B cell (primary cell): ENCODE measurements around the gene ARFGAP1. TPM values are rescaled to one million over a fixed set of nuclear protein-coding genes. Genes with fewer than 3 reads are reported as not detected.

Experiments
- ATAC-seq: fragments of 200-7000 bp; cut with Tn5 transposase; one replicate; pipeline ENCODE4 v1.10.0; 2021; ENCODE audit warnings: low read depth, mild to moderate bottlenecking, moderate number of reproducible peaks, moderate library complexity
- CTCF ChIA-PET: fragments of 350-600 bp; sonication (Branson Sonifier 250); formaldehyde crosslinking; loops from one replicate; lab custom pipeline; 2021; ENCODE audit warnings: antibody characterized with exemption, inconsistent platforms; lab: Charles Lee
- POLR2A ChIA-PET: fragments of 350-600 bp; sonication (Branson Sonifier 250); formaldehyde crosslinking; loops from one replicate; lab custom pipeline; 2021; ENCODE audit warnings: antibody characterized with exemption; lab: Charles Lee
- DNase-seq: peaks from one replicate; pipeline ENCODE4 v3.0.0; 2013
- H2AFZ ChIP-seq: 2 replicates; pipeline ENCODE4 v1.6.1; 2012; ENCODE audit warnings: mild to moderate bottlenecking, low read depth, low read length; ENCODE audit not compliant: insufficient read depth, poor library complexity, severe bottlenecking
- H3K27ac ChIP-seq, 2 donors: 1 replicate in 1 of 2; 2 replicates in 1 of 2; pipeline ENCODE4 v1.5.1; 2012 to 2013; ENCODE audit warnings: low read length in 2 of 2, mild to moderate bottlenecking in 2 of 2, moderate library complexity in 1 of 2
- H3K27me3 ChIP-seq, 4 experiments: fragments of 200-600 bp in 1 of 4; sonication (generic) in 1 of 4; replicated peaks in 1 of 4; 1 replicate in 2 of 4; 2 replicates in 2 of 4; pipeline versions ENCODE4 v1.6.1 to v1.7.0; 2013 to 2016; ENCODE audit warnings: low read length in 3 of 4, mild to moderate bottlenecking in 2 of 4, mixed read lengths in 1 of 4, moderate library complexity in 1 of 4; ENCODE audit not compliant: insufficient read depth in 4 of 4, control insufficient read depth in 3 of 4; ENCODE audit errors: control extremely low read depth in 1 of 4
- H3K36me3 ChIP-seq, 2 experiments: replicated peaks in 1 of 2; 1 replicate in 1 of 2; 2 replicates in 1 of 2; pipeline versions ENCODE4 v1.6.1 to v1.7.1; 2013; ENCODE audit warnings: low read length in 1 of 2; ENCODE audit not compliant: insufficient read depth in 2 of 2, control insufficient read depth in 1 of 2; ENCODE audit errors: control extremely low read depth in 1 of 2, extremely low read depth in 1 of 2
- H3K4me1 ChIP-seq, 2 donors: fragments of 200-600 bp in 1 of 2; sonication (generic) in 1 of 2; 1 replicate in 1 of 2; 2 replicates in 1 of 2; pipeline versions ENCODE4 v1.5.1 to v1.6.1; 2013 to 2017; ENCODE audit warnings: low read length in 2 of 2; ENCODE audit not compliant: control insufficient read depth in 2 of 2, insufficient read depth in 2 of 2
- H3K4me2 ChIP-seq: replicated peaks from 2 replicates; pipeline ENCODE3; 2012; ENCODE audit warnings: mild to moderate bottlenecking, low read depth, low read length; ENCODE audit not compliant: poor library complexity, severe bottlenecking
- H3K4me3 ChIP-seq, 5 experiments: fragments of 200-600 bp in 1 of 5; sonication (generic) in 1 of 5; 1 replicate in 3 of 5; 2 replicates in 2 of 5; pipeline versions ENCODE4 v1.5.1 to v1.7.0; 2011 to 2016; ENCODE audit warnings: low read length in 4 of 5, mild to moderate bottlenecking in 4 of 5, low read depth in 2 of 5, control low read depth in 1 of 5, moderate library complexity in 1 of 5; ENCODE audit not compliant: insufficient read depth in 1 of 5; ENCODE audit errors: control extremely low read depth in 1 of 5, extremely low read depth in 1 of 5
- H3K79me2 ChIP-seq: fragments of 200-600 bp; sonication (generic); one replicate; pipeline ENCODE4 v1.6.0; 2016; ENCODE audit warnings: low read length; ENCODE audit not compliant: control insufficient read depth, insufficient read depth
- H3K9ac ChIP-seq: fragments of 200-600 bp; sonication (generic); 2 replicates; pipeline ENCODE4 v1.6.1; 2017; ENCODE audit warnings: mild to moderate bottlenecking, low read length, moderate library complexity
- H3K9me3 ChIP-seq, 3 donors: one replicate each; pipeline versions ENCODE4 v1.6.1 to v1.7.1; 2013; ENCODE audit warnings: low read length in 2 of 3; ENCODE audit not compliant: control insufficient read depth in 2 of 3, insufficient read depth in 1 of 3; ENCODE audit errors: control extremely low read depth in 1 of 3
- H4K20me1 ChIP-seq: 2 replicates; pipeline ENCODE4 v1.6.0; 2012; ENCODE audit warnings: mild to moderate bottlenecking, low read length; ENCODE audit not compliant: insufficient read depth, control insufficient read depth, poor library complexity, severe bottlenecking
- H3K27ac Mint-ChIP-seq: one replicate; pipeline ENCODE4 v1.8.0; 2021; ENCODE audit warnings: mixed read lengths
- H3K27me3 Mint-ChIP-seq: one replicate; pipeline ENCODE4 v1.8.0; 2021; ENCODE audit warnings: mixed read lengths
- H3K4me1 Mint-ChIP-seq: one replicate; pipeline ENCODE4 v1.8.0; 2021; ENCODE audit warnings: mixed read lengths
- H3K4me3 Mint-ChIP-seq: one replicate; pipeline ENCODE4 v1.8.0; 2021; ENCODE audit warnings: mixed read lengths
- H3K9me3 Mint-ChIP-seq: one replicate; pipeline ENCODE4 v1.8.0; 2022; ENCODE audit warnings: mixed read lengths; ENCODE audit not compliant: insufficient read depth
- CTCF ChIP-seq: fragments of 200-600 bp; IDR thresholded peaks from one replicate; pipeline ENCODE4 v1.8.0; 2022; ENCODE audit warnings: antibody characterized with exemption, mild to moderate bottlenecking
- EZH2 ChIP-seq: IDR thresholded peaks from 2 replicates; pipeline ENCODE4 v1.6.1; 2012; ENCODE audit warnings: borderline replicate concordance, low read depth, mild to moderate bottlenecking, moderate library complexity, low read length; ENCODE audit not compliant: insufficient read depth, poor library complexity, severe bottlenecking
- WGBS: methylation state at CpG from one replicate; pipeline ENCODE4 v1.1.5; 2013; ENCODE audit warnings: missing lambda C conversion rate; ENCODE audit not compliant: insufficient coverage; 5-methylcytosine and 5-hydroxymethylcytosine counted together
- intact Hi-C: fragments of 100-400 bp; cut with micrococcal nuclease; formaldehyde crosslinking; loops from one replicate; pipeline ENCODE4 v1.10.0; 2022
- polyA plus RNA-seq: library from polyadenylated mRNA; depleted of rRNA; stranded (reverse); fragments of >200 nt; gene quantifications from 2 replicates; pipeline ENCODE4 v1.2.3, GENCODE V29; 2012
- total RNA-seq, 2 donors: library from RNA; stranded (reverse); fragments of 120-200 nt in 1 of 2; gene quantifications; 1 replicate in 1 of 2; 2 replicates in 1 of 2; pipeline versions ENCODE4 v1.2.3 to v1.2.4, GENCODE V29; 2013 to 2022

Gene ARFGAP1
- total and polyA plus RNA-seq, 2 donors (not counting 1 experiment from before 2014, with no cell fraction given) = 83.2 to 99.4 TPM

GRCh38 chr20:63316502-63316921 lies 43.9 kb downstream of the ARFGAP1 start:
- Histone ChIP-seq H2AFZ (no peak overlapping the region), H3K9me3 (no peaks in the 10 kb centered on the region), H3K79me2 (no peaks in the 10 kb centered on the region), H3K4me2 (no peak overlapping the region), H3K9ac (no peak overlapping the region), H4K20me1 (no peaks in the 10 kb centered on the region), H3K36me3 (no peaks in the 10 kb centered on the region), H3K27me3 (peaks cover 0 to 4% (median 0%) of the 10 kb centered on the region in 4 experiments), H3K27ac (no peak overlapping the region), H3K4me3 (no peak overlapping the region), H3K4me1 (no peaks in the 10 kb centered on the region)
- ChIA-PET CTCF (interaction anchor here (1.3 kb wide), 1 partner anchor 65 kb away, joined by 3 read pairs; no protein-coding TSS in a partner anchor), POLR2A (no interaction called here)
- Mint-ChIP-seq H3K27me3 (no peaks in the 10 kb centered on the region), H3K4me3 (no peak overlapping the region), H3K9me3 (no peaks in the 10 kb centered on the region), H3K27ac (no peak overlapping the region), H3K4me1 (no peaks in the 10 kb centered on the region)
- no peak for TF ChIP-seq CTCF
- no peak for ATAC-seq
- intact Hi-C loops = no loop called here
- 83% methylated on average over 7 of the region's 14 CpGs for WGBS
- DNase-seq = no peak

GRCh38 chr20:63317061-63317460 lies 44.4 kb downstream of the ARFGAP1 start:
- WGBS = no CpG with 5 or more reads among the region's 6 CpGs
- H3K27ac ChIP-seq = no peak overlapping the region
- intact Hi-C loops = no loop called here
- H3K27me3 Mint-ChIP-seq = no peaks in the 10 kb centered on the region
- DNase-seq = no peak
- H3K27ac Mint-ChIP-seq = no peak overlapping the region
- no peak overlapping the region for H3K4me3 ChIP-seq
- no peaks in the 10 kb centered on the region for H3K36me3 ChIP-seq
- H3K9me3 ChIP-seq = no peaks in the 10 kb centered on the region
- no peaks in the 10 kb centered on the region for H3K9me3 Mint-ChIP-seq
- CTCF ChIA-PET = interaction anchor here (1.3 kb wide), 1 partner anchor 65 kb away, joined by 3 read pairs; no protein-coding TSS in a partner anchor
- H3K9ac ChIP-seq = no peak overlapping the region
- H3K79me2 ChIP-seq = no peaks in the 10 kb centered on the region
- TF ChIP-seq EZH2 = no peak
- TF ChIP-seq CTCF = no peak
- no peak overlapping the region for H3K4me2 ChIP-seq
- no peaks in the 10 kb centered on the region for H4K20me1 ChIP-seq
- H2AFZ ChIP-seq = no peak overlapping the region
- H3K4me1 ChIP-seq = no peaks in the 10 kb centered on the region
- POLR2A ChIA-PET = no interaction called here
- H3K4me1 Mint-ChIP-seq = no peaks in the 10 kb centered on the region
- H3K27me3 ChIP-seq = peaks cover 0 to 4% (median 0%) of the 10 kb centered on the region in 4 experiments
- ATAC-seq = no peak
- H3K4me3 Mint-ChIP-seq = no peak overlapping the region
